GM10266 (cell line): ENCODE data around the gene RXFP1.

Experiments used
- DNase-seq: peaks from one replicate; pipeline ENCODE4 v3.0.0; 2012; ENCODE audit errors: extremely low spot score
- TF ChIP-seq, protein P1 (sequence below): IDR thresholded peaks from 2 replicates; pipeline ENCODE4 v1.5.1; 2012; ENCODE audit warnings: mild to moderate bottlenecking, low read depth; ENCODE audit not compliant: control insufficient read depth, insufficient read depth; ENCODE audit errors: missing control alignments

The RXFP1 gene

GRCh38 chr4:158624889-158625478 lies 103.3 kb downstream of the RXFP1 start:
- TF ChIP-seq, protein P1, sequence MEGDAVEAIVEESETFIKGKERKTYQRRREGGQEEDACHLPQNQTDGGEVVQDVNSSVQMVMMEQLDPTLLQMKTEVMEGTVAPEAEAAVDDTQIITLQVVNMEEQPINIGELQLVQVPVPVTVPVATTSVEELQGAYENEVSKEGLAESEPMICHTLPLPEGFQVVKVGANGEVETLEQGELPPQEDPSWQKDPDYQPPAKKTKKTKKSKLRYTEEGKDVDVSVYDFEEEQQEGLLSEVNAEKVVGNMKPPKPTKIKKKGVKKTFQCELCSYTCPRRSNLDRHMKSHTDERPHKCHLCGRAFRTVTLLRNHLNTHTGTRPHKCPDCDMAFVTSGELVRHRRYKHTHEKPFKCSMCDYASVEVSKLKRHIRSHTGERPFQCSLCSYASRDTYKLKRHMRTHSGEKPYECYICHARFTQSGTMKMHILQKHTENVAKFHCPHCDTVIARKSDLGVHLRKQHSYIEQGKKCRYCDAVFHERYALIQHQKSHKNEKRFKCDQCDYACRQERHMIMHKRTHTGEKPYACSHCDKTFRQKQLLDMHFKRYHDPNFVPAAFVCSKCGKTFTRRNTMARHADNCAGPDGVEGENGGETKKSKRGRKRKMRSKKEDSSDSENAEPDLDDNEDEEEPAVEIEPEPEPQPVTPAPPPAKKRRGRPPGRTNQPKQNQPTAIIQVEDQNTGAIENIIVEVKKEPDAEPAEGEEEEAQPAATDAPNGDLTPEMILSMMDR, result peak; percentile 76

DNA sequence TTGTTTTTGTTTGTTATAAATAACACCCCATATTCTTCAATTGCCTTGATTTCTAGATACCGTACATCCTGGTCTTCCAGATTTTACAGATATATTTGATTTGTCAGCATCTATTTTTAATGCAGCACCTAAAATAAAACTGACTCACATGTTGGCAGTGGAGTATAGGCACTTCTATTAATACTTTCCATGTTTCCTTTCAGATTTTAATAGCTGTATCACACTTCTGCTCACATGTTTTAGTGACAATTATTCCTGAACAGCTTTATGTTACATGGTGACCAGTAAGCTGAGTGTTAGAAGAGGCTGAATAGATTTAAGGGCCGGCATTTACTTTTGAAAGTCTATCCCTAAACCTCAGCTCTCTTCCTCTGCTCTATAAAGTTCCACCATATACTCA lies 103.9 kb downstream of the RXFP1 start:
- DNase-seq, result no peak
- TF ChIP-seq, protein P1, result no peak

More at GRCh38 chr4:158624889-158625478, 103.3 kb downstream of the RXFP1 start:
- DNase-seq, result peak; percentile 25

DNA sequence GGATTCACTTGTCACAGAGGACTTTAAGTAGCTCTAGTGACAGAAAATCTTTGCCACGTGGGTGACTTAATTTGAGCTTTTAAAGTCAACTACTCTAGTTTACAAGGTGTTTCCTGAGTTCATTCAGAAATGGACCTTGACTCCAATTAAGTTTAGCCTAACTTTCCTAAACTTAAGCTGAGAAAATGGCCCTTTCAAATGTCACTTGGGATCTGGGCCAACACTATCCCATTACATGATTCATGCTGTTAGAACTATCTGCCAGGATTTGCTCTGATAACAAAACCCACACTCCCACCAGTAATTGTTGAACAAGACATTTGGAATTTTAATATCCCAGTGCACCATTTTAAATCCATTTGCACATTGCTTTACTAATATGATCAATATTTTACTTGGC lies 109.2 kb downstream of the RXFP1 start:
- DNase-seq, result no peak
- TF ChIP-seq, protein P1, result no peak

GRCh38 chr4:158636619-158637018 lies 114.9 kb downstream of the RXFP1 start:
- no peak for DNase-seq
- TF ChIP-seq, protein P1, result no peak

- DNase-seq, result no peak
- TF ChIP-seq, protein P1, result no peak
Observed at GRCh38 chr4:158644356-158644755, 122.7 kb downstream of the RXFP1 start.

DNA sequence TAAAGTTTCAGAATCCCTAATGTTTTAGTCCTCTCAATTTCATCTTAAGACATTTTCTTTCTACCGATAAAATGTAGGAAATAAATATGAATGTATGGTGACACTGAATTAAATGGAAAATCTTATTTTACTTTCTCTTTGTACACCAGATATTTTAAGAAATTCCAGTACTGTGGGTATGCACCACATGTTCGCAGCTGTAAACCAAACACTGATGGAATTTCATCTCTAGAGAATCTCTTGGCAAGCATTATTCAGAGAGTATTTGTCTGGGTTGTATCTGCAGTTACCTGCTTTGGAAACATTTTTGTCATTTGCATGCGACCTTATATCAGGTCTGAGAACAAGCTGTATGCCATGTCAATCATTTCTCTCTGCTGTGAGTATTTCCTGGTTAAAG lies 123.1 kb downstream of the RXFP1 start:
- DNase-seq, result no peak
- TF ChIP-seq, protein P1, result no peak

DNA sequence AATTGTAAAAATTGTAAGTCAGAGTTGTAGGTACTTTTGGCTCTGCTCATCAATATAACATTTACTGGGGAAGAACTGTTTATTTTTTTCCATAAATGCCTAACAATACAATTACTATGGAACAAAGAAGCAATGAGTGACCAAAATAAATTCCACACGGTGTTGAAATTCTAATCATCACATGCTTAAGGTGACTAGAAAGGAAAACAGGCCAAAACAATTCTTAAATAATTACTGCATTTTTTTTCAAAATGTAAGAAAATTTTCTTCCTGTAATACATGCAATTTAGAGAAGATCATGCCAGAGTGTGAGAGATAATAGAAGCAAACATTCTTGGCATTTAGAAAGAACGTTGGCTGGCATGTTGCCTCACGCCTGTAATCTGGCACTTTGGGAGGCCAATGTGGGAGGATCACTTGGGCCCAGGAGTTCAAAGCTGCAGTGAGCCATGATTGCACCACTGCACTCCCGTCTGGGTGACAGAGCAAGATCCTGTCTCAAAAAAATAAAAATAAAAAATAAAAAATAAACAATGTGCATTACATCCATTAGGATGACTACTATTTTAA lies 127.5 kb downstream of the RXFP1 start:
- TF ChIP-seq, protein P1, result no peak
- no peak for DNase-seq
